Neural cell (in vitro differentiated cells): ENCODE results near the gene SRSF1.

Experiments used
- CTCF ChIP-seq: fragments of 450-650 bp; IDR thresholded peaks from 2 replicates; pipeline ENCODE4 v1.5.1; 2014; ENCODE audit warnings: antibody characterized with exemption, mild to moderate bottlenecking, moderate library complexity; ENCODE audit not compliant: poor library complexity, severe bottlenecking
- EP300 ChIP-seq: fragments of 450-650 bp; conservative IDR thresholded peaks from 2 replicates; pipeline ENCODE4 v1.6.1; 2014; ENCODE audit warnings: antibody characterized with exemption, mild to moderate bottlenecking, moderate library complexity; ENCODE audit not compliant: poor library complexity, severe bottlenecking
- EZH2 ChIP-seq: fragments of 200-600, 300-800 bp; shearing (Covaris generic), sonication (generic); IDR thresholded peaks from 2 replicates; pipeline ENCODE4 v1.6.1; 2014; ENCODE audit warnings: antibody characterized with exemption, low read length, borderline replicate concordance, mild to moderate bottlenecking; ENCODE audit not compliant: insufficient read depth, poor library complexity, severe bottlenecking
- POLR2AphosphoS5 ChIP-seq: IDR thresholded peaks from 2 replicates; pipeline ENCODE4 v1.6.1; 2012
- REST ChIP-seq: IDR thresholded peaks from 2 replicates; pipeline ENCODE4 v1.6.1; 2012; ENCODE audit warnings: borderline replicate concordance
- TAF1 ChIP-seq: IDR thresholded peaks from 2 replicates; pipeline ENCODE4 v1.6.1; 2012; ENCODE audit warnings: low read depth

GRCh38 chr17:57999010-57999495, 8.0 kb downstream of the SRSF1 start:
- TF ChIP-seq TAF1 (no peak), CTCF (no peak), REST (no peak), EZH2 (no peak), POLR2AphosphoS5 (no peak), EP300 (no peak)
